HG02763 (cell line): Measurements from ENCODE around the gene AP2S1.
A peak's percentile ranks its signal among the peaks of the same experiment; 100 is the strongest.
"Not testable (repeated sequence)": the region's sequence is repeated elsewhere in the genome, so short reads cannot be mapped to it uniquely, and the experiment has no call there.

Source experiments
- ATAC-seq: cut with Tn5 transposase; IDR thresholded peaks from one replicate; pipeline ENCODE4 v1.9.1; 2021; ENCODE audit warnings: mild to moderate bottlenecking, moderate library complexity; ENCODE audit not compliant: unreplicated experiment

Gene AP2S1

DNA sequence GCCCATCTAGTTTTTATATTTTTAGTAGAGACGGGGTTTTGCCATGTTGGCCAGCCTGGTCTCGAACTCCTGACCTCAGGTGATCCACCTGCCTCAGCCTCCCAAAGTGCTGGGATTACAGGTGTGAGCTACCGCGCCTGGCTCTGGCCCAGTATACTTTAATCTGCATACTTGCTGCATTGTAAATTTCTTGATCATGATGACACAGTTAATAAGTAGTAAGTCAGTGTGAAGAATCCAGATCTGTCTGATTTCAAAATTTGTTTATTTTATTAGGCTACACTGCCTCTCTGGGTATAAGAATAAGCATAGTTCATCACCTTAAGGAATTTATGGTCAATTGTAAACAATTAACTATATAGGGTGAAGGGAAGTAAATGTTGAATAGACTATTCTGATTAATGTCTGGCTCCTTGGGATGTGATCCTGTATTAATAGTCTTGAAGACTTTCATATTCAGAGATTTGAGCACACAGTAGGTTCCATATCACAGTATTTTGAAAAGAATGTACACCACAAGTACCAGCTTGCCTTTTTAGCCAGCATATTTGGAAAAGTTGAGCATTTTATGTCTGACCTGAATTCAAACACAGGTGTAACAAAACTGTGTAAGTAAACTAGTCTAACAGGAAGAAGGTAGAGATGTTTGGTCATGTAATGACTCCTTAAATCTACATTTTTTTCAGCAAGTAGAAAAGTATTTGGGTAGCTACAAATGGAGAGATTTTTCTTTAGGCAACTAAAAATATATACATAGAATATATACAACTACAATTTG lies 17.6 kb upstream of the AP2S1 start:
- ATAC-seq = no peak

DNA sequence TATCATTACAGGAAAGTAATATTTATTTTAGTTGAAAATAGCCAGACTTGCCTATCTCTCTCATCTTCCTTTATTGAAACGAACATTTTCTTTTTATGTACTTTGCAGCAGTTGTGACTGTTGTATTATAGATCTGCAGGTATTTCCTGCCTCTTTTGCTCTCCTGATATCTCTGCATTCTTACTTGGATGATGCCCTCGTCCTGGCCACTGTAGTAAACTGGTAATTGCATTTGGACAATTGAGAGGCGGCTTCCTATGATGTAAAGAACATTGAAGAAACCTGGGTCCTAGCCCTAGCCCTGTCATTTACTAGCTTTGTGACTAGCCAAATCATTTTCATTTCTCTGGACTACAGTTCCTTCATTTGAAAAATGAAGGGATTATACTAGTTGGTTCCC lies 16.5 kb upstream of the AP2S1 start:
- no peak for ATAC-seq

DNA sequence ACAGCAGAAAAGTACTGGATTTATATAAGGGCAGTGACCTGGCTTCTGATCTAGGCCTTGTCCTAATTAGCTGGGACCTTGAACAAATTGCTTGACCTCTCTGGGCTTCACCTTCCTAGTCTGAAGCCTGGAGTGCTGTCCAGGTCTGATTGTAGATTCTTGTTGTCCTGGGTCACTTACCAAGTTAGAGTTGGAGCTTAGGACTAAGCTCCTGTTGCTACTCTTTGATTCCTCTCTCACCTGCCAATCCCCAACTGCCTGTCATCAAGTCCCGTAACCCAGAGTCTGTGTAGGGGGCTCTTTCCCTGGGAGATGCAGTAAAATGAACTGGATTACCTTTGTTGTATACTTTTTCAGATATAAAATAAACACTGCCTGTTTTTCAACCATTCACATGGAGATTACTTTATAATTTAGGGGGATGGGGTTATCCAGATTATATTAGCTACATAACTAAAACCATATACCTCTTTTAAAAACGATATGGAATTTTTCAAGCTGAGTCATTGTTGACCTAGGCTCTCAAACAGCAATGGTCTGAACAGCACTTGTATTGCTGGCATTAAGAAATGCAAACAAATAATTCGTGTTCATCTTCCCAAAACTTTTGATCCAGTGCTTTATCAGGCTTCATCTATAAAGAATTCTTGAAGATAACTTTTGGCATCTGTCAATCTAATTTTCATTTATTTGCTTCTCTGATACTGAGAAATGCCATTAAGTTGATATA lies 15.9 kb upstream of the AP2S1 start:
- ATAC-seq = no peak

DNA sequence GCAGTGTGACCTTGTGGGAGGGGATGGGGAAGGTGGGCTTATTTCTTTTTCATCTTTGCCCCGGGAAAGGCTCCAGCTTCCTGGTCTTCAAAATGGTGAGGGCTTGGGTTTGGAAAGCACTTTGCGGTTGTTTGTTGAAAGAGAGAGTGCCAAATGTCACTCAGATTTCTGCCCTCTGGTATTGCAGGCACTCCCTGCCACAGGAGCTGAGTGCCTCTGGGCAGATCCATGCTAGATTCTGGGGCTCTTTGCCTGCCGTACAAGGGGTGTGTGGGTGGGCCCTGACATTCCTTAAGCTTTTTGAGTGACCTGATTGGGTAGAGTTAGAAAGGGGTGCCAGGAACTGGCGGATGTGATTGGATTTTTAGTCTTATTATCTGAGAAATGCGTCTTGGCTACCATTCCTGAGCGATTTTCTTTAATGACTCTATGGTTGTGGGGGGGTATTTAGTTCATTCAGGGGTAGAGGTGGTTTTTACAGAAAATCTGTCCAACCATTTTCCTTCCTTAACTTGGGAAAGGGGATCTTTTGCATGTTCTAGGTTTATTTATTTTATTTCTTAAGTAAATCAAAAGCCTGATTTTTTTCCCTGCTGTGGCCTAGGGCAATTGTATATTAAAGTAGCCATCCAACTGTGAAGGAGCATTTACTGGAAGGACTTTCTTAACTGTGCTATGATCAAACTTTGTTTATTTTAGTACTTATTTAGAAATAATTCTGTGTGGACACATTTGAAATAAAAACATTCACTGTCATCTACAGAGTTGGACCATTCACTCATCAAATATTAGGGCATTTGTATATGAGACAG lies 13.4 kb upstream of the AP2S1 start:
- no peak for ATAC-seq

DNA sequence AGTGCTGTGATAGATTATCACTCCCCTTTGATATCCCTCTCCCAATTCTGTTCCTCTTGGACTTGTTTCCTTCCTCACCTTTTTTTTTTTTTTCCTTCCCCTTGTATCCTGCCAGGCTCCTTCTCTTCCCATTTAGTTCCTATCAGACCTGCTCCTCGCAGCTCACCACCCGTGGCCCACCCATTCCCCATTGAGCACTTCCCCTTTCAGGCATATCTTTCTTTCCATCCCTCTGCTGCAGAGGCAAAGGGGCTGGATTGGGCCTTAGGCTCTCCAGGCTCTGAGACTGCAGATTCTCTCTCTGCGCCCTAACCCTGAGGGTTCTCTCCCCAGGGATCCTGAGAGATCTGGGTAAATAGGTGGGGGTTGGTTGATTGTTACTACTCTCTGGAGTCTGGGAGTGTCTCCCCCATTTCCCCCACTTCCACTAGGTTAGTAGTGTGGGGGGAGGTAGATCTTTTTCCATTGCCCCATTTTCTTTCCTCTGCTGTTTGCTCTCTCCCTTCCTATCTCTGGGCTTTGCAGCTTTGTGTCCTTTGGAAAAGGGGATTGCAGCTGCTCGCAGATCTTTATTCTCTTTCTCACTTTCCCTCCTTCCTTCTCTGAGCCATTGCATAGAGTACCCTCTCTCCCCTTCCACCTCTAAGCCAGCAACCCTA lies 12.5 kb upstream of the AP2S1 start:
- ATAC-seq = no peak

DNA sequence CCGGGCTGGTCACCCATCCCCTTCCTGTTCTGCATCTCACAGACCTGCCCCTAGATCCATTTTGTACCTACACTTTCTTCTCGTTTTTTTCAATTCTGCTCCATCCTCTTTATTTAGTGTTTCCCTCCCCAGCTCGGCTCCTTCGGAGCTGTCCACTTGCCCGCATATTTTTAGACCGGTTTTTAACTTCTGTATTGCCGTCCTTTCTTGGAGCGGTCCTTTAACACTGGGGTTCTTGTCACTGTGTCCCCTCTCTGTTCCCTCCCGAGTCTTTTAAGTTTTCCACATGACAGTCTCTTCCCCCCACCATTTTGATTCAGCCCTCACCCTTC lies 11.8 kb upstream of the AP2S1 start:
- ATAC-seq = no peak

DNA sequence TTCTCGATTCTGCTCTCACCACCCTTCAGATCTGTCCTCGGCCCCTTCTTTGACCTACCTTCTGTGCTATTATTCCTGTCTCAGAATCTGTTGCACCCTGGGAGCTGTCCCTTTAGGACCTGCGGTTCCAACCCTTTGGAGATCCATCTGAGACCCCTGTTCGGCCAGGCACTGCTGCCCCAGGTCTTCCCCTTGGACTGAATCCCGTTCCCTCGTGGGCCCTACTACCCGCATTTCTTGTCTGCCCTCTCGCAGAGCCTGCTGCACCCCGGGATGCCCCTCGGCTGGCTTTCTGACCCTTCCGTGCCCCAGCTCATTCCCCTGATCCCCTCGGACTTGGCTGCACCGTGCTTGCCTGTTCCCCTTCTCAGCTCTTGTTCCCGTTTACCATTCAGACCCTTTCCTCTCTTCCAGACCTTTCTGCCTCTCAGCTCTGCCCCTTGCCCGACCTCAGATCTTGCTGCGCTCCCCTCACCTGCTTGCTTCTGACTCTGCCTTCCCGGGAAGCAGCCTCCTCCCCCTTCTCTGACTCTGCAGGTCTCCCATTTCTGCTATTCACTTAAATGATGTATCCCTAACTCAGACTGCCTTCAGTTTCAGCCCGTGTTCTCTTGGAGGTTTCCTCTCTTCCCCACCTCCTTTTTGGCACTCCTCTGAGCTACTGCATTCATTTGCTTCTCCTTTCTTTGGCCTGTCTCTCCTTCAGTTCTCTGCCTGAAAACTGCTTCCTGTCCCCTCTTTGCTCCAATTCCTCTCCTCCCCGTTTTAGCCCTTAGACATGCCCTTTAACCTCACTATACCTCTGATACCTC lies 11.3 kb upstream of the AP2S1 start:
- ATAC-seq = no peak

DNA sequence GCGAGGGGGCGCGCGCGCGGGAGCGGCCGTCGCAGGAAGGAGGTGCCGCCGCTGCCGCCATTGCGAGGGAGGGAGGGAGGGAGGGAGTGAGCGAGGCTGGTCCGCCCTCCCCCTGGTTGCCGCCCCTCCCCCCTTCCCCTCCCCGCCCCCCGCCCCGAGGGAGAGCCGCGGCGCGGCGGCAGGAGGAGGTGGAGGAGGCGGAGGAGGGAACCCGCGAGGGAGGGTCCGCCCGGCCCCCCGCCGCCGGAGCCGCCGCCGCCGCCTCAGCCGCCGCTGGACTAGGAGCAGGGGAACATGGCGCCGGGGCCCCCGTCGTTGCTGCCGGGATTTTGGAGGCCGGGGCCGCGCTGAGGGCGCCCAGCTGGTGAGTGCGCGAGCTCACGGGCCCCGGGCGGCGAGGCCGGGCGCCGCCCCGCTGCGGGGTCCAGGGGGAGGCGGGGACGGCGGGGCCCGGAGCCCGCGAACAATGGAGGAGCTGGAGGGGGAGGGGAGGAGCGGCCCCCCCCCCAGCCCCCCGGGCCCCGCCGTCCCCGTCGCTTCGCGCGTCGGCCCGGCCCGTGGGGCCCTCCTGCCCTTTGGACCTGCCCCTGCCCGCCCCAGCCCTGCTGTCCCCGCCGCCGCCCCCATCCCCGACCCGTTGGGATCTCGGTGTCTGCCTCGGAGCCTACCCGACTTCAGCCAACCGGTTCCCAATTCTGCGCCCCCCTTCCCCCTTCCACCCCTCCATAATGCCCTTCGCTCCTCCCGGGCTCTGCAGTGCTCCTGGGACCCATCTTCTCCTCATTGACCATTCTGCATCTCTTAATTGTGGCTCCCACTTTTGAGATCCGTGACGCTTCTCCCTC lies 10.4 kb upstream of the AP2S1 start, which contains the start of gene ARHGAP35:
ARHGAP35 (plus strand) TSS at position 152 of the 845 bp plus-strand sequence. CDS start 57,679 bp downstream, outside the sequence.
- peak; percentile 1 for ATAC-seq

DNA sequence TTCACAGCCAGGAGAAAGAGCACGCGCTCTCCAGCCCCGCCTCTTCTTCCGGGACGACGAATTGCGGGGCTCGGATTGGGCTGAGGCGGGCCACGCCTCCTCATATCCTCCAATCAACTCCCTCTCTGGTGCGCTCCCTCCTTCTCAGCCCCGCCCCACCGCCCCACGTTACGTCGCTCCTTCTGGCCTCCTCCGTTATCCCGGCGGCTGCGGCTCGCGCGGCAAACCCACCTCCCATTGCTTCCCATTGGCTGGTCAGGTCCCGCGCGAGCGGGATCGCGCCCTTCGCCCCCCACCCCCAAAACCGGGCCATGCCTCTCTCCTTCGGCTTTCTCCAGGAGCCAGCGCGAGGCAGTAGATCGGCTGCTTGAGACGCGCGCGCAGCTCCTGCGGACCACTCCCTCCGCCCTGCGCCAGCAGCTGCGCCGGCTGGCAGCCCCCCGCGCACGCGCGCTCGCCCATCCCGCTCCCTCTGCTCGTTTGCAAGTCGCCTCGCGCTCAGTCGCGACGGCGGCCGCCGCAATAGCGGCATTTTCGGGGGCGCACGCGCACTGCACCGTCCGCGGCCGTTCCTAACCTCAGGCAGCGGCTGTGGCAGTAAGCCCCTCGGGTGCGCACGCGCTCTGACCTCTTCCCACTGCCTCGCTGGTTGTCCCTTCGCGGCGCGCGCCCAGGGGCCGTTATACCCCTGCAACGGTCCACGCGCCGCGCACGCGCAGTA lies 9.6 kb upstream of the AP2S1 start:
- peak; percentile 72 for ATAC-seq

DNA sequence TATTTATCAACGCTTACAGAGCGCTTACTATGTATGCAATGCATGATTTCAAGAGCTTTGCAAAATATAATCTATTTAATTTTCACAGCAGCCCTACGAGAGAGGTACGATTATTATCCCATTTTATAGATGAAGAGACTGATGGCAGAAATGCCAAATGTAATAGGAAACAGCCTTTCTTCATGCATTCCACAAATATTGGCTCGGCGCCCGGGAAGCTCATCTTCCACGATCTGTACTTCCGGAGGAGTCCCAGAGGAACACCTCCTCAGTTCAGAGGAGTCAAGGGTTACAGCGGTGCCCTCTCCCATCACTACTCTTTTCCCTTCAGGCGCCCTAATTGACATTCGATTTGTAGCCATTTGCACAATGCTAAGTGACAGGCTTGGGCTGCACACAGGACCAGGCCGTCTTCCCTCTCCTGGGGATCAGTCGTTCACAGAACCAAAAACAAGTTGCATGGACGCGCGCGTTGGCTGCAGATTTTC lies 9.0 kb upstream of the AP2S1 start:
- ATAC-seq = no peak

DNA sequence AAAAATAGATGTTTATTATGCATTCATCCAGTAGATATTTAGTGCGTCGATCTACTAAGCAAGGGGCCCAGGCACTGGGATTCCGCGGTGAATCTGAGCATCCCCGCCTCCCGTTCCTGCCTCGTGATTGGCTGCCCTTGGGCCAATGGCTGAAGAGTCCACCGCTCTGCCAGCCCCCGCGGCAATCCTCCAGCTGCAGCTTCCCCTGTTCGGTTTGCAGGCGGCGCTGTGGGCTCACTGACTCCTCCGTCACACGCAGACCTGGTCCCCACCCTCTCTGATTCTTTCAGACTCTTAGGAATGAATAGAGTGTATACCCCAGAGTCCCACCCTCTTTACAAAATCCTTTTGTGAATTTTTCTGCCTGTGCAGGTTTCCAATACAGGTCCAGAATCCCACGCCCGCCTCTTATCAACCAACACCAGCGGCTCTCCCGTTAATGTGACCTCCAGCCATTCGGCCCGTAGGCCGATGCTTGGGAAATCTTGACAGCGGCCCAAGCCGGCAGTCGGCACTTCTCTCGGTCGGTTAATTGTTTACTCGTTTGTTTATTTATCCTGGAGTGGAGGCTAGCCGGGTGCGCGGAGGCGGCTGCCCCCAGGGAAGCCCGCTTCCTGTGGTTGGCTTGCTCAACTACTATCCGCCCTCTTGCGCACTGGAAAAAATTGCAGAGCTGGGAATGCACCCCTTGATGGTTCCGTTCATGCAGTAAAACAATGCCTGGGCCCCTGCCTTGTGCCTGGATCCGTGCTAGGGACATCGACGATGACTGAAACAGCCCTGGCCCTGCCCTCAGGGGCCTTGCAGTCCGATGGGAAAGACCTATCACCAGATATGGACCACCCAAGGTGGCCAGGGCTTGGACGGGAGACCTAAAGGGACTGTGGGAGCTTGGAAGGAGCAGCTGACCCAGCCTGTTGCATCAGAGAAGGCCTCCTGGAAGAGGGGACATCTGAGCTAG lies 5.7 kb upstream of the AP2S1 start:
- peak; percentile 43 for ATAC-seq

DNA sequence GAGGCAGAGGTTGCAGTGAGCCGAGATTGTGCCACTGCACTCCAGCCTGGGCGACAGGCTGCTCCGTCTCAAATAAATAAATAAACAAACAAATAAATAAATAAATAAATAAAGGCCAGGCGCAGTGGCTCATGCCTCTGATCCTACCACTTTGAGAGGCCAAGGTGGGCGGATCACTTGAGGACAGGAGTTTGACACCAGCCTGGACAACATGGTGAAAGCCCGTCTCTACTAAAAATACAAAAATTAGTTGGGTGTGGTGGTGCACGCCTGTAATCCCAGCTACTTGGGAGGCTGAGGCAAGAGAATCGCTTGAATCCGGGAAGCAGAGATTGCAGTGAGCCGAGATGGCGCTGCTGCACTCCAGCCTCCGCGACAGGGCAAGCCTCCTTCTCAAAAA lies 4.1 kb upstream of the AP2S1 start:
- ATAC-seq = not testable (repeated sequence)

DNA sequence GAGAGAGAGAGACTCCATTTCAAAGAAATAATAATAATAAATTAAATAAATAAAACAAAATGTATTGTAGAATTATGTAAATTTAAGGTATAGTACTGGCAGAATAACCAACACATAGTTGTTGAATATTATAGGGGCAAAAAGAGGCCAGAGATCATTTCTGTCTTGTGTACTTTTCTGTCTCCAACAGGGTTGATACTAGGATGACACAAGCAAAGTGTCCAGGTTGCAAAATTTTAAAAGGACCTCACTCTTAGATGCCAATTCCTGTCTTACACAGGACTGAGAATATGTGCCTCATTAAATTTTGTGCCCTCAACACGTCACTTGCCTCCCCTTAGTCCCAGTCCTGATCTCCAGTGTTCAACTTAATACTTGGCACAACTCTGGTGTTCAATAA lies 2.2 kb upstream of the AP2S1 start:
- no peak for ATAC-seq

DNA sequence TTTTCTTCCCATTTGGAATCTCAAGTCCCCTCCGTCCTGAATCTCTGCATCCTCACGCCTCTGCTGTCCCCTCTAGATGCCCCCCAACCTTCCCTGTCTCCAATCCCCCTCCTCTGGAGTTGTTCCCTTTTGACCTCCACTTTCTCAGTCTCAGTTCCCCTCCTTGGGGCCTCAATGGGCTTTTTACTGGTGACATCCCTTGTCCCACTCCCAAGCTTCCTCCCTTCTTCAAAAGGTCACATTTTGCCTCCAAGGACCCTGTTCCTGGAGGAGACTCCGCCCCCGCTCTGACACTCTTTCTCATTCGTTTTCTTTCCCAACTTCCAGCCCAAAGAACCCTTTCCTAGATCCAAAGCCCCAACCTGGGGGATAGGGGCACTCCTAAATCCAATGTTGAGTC lies 1.0 kb downstream of the AP2S1 start:
- no peak for ATAC-seq

DNA sequence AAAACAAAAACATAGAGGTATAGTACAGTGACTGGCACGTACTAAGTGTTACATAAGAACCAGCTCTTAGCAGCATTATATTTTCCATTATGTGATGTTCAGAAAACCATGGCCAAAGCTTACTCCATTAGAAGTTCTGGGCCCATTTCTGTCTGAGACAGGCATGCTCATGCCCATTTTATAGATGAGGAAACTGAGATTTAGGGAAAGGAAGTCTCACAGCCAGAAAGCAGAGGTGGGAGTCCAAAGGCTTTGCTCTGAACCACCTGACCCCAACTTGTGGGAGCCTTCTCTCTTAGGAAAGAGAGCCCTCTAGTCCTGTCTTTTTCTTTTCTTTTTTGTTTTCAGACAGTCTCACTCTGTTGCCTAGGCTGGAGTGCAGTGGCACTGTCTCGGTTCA lies 2.3 kb downstream of the AP2S1 start:
- ATAC-seq = no peak

DNA sequence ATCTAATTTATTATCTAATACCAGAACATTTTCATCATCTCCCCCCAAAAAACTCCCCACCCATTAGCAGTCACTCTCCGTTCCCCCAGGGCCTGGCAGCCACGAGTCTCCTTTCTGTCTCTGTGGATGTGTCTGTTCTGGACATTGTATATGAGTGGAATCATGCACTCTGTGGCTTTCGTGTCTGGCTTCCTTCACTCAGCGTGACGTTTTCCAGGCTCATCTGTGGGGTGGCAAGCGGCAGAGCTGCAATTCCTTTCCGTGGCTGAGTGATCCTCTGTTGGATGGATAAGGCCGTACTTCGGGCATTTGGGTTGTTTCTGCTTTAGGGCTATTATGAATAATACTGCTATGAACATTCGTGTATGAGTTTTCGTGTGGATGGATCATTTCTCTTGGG lies 3.1 kb downstream of the AP2S1 start:
- no peak for ATAC-seq

DNA sequence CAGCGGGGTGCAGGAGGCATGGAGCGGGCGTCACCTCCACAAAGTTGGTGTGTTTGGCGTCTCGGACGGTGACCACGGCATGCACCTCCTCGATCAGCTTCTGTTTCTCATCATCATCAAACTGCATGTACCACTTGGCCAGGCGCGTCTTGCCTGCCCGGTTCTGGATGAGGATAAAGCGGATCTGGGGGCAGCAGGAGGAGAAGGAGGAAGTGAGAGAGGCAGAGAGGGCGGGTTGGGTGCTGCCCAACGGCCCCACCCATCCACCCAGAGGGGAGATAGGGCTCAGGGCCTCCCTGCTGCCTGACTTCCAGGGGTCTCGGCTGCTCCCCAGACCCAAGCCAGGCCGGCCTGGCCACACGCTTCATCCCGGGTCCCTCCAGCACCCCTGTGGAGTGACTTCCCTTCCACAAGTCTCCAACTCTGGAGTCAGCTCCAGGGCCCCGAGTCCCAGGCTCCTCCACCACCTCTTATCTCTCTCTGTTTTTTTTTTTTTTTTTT lies 4.6 kb downstream of the AP2S1 start:
- no peak for ATAC-seq
